GM12874 (cell line): ENCODE results near the gene CSNK1A1.

ENCODE experiments used
- TF ChIP-seq, protein P1 (sequence below): IDR thresholded peaks from 2 replicates; pipeline ENCODE4 v1.5.1; 2011; ENCODE audit warnings: low read depth, mild to moderate bottlenecking, control low read depth, low read length, moderate library complexity; ENCODE audit not compliant: insufficient read depth

CSNK1A1 gene

DNA sequence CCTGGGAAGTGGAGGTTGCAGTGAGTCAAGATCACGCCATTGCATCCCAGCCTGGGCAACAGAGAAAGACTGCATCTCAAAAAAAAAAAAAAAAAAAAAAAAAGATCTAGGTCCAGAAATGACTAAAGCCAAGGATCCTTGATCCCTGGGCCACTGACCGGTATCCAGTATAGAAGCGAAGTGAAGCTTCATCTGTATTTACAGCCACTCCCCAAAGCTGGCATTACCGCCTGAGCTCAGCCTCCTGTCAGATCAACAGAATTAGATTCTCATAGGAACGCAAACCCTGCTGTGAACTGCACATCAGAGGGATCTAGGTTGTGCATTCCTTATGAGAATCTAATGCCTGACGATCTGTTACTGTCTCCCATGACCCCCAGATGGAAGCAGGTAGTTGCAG lies 9.3 kb downstream of the CSNK1A1 start:
- TF ChIP-seq, protein P1, sequence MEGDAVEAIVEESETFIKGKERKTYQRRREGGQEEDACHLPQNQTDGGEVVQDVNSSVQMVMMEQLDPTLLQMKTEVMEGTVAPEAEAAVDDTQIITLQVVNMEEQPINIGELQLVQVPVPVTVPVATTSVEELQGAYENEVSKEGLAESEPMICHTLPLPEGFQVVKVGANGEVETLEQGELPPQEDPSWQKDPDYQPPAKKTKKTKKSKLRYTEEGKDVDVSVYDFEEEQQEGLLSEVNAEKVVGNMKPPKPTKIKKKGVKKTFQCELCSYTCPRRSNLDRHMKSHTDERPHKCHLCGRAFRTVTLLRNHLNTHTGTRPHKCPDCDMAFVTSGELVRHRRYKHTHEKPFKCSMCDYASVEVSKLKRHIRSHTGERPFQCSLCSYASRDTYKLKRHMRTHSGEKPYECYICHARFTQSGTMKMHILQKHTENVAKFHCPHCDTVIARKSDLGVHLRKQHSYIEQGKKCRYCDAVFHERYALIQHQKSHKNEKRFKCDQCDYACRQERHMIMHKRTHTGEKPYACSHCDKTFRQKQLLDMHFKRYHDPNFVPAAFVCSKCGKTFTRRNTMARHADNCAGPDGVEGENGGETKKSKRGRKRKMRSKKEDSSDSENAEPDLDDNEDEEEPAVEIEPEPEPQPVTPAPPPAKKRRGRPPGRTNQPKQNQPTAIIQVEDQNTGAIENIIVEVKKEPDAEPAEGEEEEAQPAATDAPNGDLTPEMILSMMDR, result no peak

DNA sequence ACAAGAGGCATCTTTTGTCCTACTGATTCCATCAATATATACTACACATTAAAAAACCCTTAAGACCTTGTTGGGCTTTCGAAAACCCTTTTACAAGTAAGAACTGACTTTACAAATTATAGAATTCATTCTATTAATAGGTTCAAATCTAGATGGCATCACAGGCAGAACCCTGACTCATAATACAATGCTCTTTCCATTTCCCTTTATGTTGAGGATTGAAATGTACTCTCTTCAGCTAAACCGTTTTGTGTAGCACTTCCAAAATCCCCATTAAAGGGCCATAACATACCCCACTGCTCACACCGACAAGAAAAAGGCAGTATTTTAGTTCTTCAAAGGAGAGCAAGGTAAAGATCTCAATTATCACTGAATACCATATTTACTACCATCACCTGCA lies 11.2 kb downstream of the CSNK1A1 start:
- TF ChIP-seq, protein P1, result no peak

DNA sequence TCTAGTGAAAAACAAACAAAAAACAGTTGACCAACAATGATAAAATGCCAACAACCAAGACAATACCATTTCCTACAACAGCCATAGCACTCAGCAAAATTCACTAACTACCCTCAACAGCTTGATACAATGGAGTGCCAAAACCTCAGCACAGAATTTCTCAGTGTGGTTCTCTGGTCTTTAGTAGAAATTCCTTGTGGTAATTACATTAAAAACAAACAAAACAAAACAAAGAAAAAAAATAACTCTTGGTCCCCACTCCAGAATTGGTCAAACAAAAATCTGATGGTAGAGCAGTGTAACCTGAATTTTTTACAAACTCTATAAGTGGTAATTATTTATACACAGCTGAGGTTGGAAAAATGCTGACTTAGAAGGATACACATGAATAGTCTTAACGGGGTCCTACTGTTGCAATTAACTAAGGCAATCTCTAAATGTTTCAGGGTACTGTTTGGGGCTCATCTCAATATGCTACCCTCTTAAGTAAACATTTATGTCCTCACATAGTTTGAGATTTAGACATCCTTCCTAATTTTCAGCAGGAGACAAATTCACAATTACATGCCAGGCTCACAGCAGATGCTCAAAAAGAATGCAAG lies 13.8 kb downstream of the CSNK1A1 start:
- TF ChIP-seq, protein P1, result no peak

DNA sequence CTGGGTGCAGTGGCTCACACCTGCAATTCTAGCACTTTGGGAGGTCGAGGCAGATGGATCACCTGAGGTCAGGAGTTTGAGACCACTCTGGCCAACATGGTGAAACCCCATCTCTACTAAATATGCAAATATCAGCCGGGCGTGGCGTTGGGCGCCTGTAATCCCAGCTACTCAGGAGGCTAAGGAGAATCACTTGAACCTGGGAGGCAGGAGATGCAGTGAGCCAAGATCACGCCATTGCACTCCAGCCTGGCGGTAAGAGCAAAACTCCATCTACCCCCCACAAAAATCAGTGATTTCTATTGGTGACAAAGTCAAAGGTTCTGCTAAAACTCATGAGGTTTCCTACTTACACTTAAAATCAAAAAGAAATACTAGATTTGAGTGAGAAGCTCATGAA lies 18.8 kb downstream of the CSNK1A1 start:
- TF ChIP-seq, protein P1, result no peak

DNA sequence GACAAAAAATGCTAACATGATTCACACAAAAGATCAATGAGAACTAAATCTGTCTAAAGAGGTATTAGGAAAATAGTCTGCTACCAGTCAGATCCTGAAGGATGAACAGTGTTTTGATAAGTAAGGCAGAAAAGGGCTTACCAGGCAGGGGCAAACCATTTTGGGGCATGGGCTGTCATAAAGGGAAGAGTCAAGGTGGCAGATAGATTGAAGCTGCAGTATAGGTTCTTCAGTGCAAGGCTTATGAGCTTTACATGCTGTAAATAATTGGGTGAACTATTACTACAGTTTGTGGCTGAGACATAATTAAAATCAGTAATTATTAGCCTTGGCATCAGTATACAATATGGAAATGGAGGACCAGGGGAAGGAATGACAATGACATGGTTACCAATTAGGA lies 21.8 kb downstream of the CSNK1A1 start:
- TF ChIP-seq, protein P1, result no peak

DNA sequence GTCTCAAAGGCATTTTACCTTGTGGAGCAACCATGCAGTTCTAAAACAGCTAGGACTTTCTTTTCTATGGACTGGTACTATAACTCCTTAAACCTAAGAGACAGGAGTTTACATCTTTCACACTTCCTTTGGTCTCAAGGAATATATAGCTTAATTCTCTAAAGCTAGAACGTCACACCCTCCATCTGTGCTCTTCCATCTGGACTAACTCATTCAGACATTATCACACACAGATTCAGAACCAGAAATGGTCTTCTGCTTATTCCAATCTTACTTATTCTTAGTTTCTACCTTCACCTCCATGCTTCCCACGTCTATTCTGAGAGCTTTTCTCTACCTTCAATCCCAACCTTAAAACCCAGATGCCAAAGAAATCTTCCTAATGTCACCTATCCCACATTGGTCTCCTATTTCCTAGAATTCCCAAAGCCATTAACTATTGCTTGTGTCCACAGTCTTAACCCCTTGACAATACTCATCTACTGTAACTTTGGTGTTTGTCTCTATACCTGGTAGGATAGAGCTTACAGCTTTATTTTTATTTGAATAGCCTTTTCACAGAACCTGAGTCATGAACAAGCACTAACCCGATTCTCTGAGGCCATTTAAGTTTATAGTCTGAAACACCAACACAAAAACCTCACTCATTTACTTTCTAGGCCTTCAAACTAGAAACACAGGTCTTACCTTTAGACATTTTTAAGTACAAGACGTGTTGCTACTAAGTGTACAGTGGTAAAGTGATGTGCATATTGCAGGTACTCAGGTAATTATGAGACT lies 22.8 kb downstream of the CSNK1A1 start:
- TF ChIP-seq, protein P1, result no peak

DNA sequence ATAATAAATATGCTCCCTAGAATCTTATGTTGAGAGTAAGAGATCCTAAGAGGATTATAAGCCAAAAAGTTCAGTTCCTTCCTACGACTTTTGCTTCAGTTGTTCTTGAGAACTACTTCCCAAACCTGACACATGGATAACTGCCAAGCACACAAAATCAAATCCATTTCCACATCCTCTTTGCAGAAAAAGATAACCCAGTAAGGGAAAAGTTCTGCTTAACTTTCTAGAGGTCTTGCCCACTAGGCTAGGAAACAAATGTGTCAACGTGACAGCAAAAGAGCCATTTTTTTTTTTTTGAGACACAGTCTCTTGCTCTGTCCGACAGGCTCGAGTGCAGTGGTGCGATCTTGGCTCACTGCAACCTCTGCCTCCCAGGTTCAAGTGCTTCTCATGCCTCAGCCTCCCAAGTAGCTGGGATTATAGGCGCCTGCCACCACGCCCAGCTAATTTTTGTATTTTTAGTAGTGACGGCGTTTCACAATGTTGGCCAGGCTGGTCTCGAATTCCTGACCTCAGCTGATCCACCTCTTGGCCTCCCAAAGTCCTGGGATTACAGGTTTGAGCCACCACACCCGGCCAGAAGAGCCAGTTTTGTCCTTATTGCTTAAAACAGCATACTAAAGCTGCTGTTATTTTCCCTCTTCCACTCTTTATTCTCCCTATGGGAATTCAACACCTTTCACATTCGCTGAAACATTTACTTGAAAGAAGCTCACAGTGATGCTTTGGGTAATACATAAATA lies 24.2 kb downstream of the CSNK1A1 start:
- TF ChIP-seq, protein P1, result no peak
